K562 (cell line): Measurements from ENCODE around the gene RNF215. TPM values are rescaled to one million over a fixed set of nuclear protein-coding genes. Genes with fewer than 3 reads are reported as not detected.

ENCODE experiments used
- BCOR ChIP-seq: fragments of 450-650 bp; IDR thresholded peaks from 2 replicates; pipeline ENCODE4 v1.6.1; 2016
- BMI1 ChIP-seq: fragments of 150-350 bp; IDR thresholded peaks from 2 replicates; pipeline ENCODE4 v1.6.1; 2014; ENCODE audit warnings: low read length
- GATA2 ChIP-seq: sonication (generic); formaldehyde crosslinking; IDR thresholded peaks from 2 replicates; pipeline ENCODE4 v1.4.0; 2020; ENCODE audit warnings: mild to moderate bottlenecking, missing genetic modification reagents
- NR0B1 ChIP-seq: fragments of 450-650 bp; IDR thresholded peaks from one replicate; pipeline ENCODE4 v1.6.1; 2018; ENCODE audit warnings: mild to moderate bottlenecking, moderate library complexity; ENCODE audit not compliant: partially characterized antibody
- PHB2 ChIP-seq: fragments of 450-650 bp; IDR thresholded peaks from 2 replicates; pipeline ENCODE4 v1.6.1; 2017; ENCODE audit warnings: low read depth
- PHF8 ChIP-seq: fragments of 200-600 bp; sonication (generic); IDR thresholded peaks from 2 replicates; pipeline ENCODE4 v1.6.1; 2012; ENCODE audit warnings: mixed run types, mild to moderate bottlenecking, inconsistent platforms, low read length, moderate library complexity, borderline replicate concordance
- RBM15 ChIP-seq: fragments of 200-400 bp; formaldehyde crosslinking; IDR thresholded peaks from 2 replicates; pipeline ENCODE4 v1.6.1; 2018; ENCODE audit warnings: mild to moderate bottlenecking, low read length, moderate library complexity; ENCODE audit not compliant: insufficient read depth
- RBM25 ChIP-seq: fragments of 200-400 bp; formaldehyde crosslinking; IDR thresholded peaks from 2 replicates; pipeline ENCODE4 v1.6.1; 2018; ENCODE audit warnings: low read length, low read depth, moderate library complexity; ENCODE audit not compliant: severe bottlenecking
- SMARCE1 ChIP-seq: fragments of 450-650 bp; IDR thresholded peaks from 2 replicates; pipeline ENCODE4 v1.7.1; 2016; ENCODE audit warnings: mild to moderate bottlenecking
- TBP ChIP-seq: optimal IDR thresholded peaks from 2 replicates; pipeline ENCODE3; 2011; ENCODE audit warnings: low read depth, low read length, improper control_type of control experiment
- ZFP36 ChIP-seq: fragments of 150-350 bp; IDR thresholded peaks from 2 replicates; pipeline ENCODE4 v1.6.1; 2018; ENCODE audit warnings: low read length, low read depth; ENCODE audit not compliant: partially characterized antibody
- ZNF589 ChIP-seq: fragments of 200-800 bp; sonication (Bioruptor generic); IDR thresholded peaks from 2 replicates; pipeline ENCODE4 v1.6.1; 2016; ENCODE audit warnings: low read depth, missing genetic modification characterization, missing compliant biosample characterization
- ZNF764 ChIP-seq: fragments of 250-450 bp; sonication (Bioruptor Pico); IDR thresholded peaks from 2 replicates; pipeline ENCODE4 v1.4.0; 2020; ENCODE audit warnings: low read depth, mild to moderate bottlenecking, moderate library complexity
- ZNF79 ChIP-seq: fragments of 250-450 bp; sonication (Bioruptor Pico); IDR thresholded peaks from 2 replicates; pipeline ENCODE4 v1.4.0; 2020; ENCODE audit warnings: low read depth, mild to moderate bottlenecking, moderate library complexity
- polyA plus RNA-seq, 8 experiments: library from polyadenylated mRNA; depleted of rRNA in 4 of 8; stranded (reverse) in 5 of 8; unstranded in 3 of 8; fragments of >200 nt; fragmentation: Nextera tagmentation in 2 of 8; fragmentation: Illumina TruSeq in 1 of 8; extraction: Ambion mirVana in 2 of 8; extraction: Trizol in 1 of 8; gene quantifications; 2 replicates each; pipeline versions ENCODE4 v1.2.1 to v1.2.3, GENCODE V29; 2011 to 2014; ENCODE audit warnings: inconsistent platforms in 1 of 8, missing spikeins in 1 of 8
- total RNA-seq, 7 experiments: library from RNA; depleted of rRNA in 6 of 7; stranded (reverse); fragments of >200 nt in 6 of 7; fragmentation: Illumina TruSeq in 2 of 7; extraction: Trizol in 2 of 7; gene quantifications; 2 replicates each; pipeline versions ENCODE4 v1.2.1 to v1.2.3, GENCODE V29; 2011 to 2021; ENCODE audit warnings: low replicate concordance in 1 of 7
- TF ChIP-seq, protein P1 (sequence below), 3 experiments: IDR thresholded peaks in 2 of 3; conservative IDR thresholded peaks in 1 of 3; 2 replicates each; pipeline ENCODE4 v1.5.1; 2011 to 2012; ENCODE audit warnings: low read length in 3 of 3, mild to moderate bottlenecking in 3 of 3, control low read depth in 2 of 3, improper control_type of control experiment in 1 of 3, inconsistent platforms in 1 of 3, low read depth in 1 of 3, mixed read lengths in 1 of 3, moderate library complexity in 1 of 3; ENCODE audit not compliant: insufficient read depth in 2 of 3
- TF ChIP-seq, protein P2 (sequence below), 2 experiments: fragments of 450-650 bp in 1 of 2; IDR thresholded peaks; 2 replicates each; pipeline ENCODE4 v1.6.1; 2011 to 2017; ENCODE audit warnings: low read depth in 2 of 2, antibody characterized with exemption in 1 of 2, borderline replicate concordance in 1 of 2, low read length in 1 of 2, mild to moderate bottlenecking in 1 of 2, mixed read lengths in 1 of 2; ENCODE audit not compliant: control insufficient read depth in 1 of 2
- TF ChIP-seq, protein P3 (sequence below), 2 experiments: fragments of 150-350 bp in 1 of 2; IDR thresholded peaks; 2 replicates each; pipeline ENCODE4 v1.6.1; 2012 to 2016; ENCODE audit warnings: low read depth in 2 of 2, low read length in 2 of 2, mild to moderate bottlenecking in 1 of 2, moderate library complexity in 1 of 2

The RNF215 gene
- total and polyA plus RNA-seq, 9 of the 15 experiments (the other 6 are each of a cell fraction or from before 2014, with no cell fraction given) = 0.08 to 9.8 (median 2.7) TPM

DNA sequence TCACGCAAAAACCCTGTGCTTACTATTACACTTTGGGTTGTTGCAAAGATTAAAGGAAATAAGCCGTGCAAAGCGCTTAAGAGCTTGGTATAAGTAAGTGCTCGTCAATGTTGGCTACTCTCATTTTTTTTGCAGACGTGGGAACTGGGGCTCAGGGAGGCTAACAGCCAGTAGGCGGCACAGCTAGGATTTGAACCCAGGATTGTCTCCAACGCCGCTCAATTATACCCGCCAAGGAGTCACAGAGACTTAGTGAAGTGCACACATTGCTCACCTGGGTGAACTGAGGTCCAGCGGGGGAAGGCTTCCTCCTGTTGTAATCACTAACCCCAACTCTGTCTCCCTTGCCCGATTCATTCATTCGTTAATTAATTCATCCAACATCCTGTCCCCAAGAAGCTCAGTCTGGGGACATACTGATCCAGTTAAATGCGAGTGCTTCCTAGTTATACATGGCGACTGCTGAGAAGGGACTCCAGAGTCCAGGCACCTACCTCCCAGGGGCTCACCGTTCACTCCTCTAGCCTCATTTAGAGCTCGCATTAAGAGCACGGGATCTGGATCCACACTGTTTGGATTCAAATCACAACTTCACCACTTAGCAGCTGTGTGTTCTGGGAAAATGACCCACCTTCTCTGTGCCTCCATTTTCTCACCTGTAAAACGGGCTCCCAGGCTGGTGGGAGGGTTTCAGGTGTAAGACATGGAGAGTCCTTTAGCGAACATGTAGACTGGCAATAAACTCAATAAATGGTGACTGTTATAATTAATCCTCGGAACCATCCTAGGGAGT lies 37.5 kb upstream of the RNF215 start (continued):
- TF ChIP-seq, protein P1, sequence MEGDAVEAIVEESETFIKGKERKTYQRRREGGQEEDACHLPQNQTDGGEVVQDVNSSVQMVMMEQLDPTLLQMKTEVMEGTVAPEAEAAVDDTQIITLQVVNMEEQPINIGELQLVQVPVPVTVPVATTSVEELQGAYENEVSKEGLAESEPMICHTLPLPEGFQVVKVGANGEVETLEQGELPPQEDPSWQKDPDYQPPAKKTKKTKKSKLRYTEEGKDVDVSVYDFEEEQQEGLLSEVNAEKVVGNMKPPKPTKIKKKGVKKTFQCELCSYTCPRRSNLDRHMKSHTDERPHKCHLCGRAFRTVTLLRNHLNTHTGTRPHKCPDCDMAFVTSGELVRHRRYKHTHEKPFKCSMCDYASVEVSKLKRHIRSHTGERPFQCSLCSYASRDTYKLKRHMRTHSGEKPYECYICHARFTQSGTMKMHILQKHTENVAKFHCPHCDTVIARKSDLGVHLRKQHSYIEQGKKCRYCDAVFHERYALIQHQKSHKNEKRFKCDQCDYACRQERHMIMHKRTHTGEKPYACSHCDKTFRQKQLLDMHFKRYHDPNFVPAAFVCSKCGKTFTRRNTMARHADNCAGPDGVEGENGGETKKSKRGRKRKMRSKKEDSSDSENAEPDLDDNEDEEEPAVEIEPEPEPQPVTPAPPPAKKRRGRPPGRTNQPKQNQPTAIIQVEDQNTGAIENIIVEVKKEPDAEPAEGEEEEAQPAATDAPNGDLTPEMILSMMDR (IDR thresholded peaks at IDR 0.05 in 2 of 3, conservative IDR thresholded peaks at IDR 0.05 in 1 of 3; ENCODE audit: insufficient read depth in 2 of 3, low read depth in 1 of 3, low read length in 3 of 3) = 0 out of 6 replicates have a peak, but pooled peaks of 2 of the 3 experiments have one; percentile 3 to 5
- no peak for TF ChIP-seq ZNF764 (CRISPR knock-in tag)
- TF ChIP-seq ZNF79 = no peak
- peak; percentile 30 for TF ChIP-seq ZFP36
- TF ChIP-seq NR0B1 = no peak
- peak; percentile 68 for TF ChIP-seq RBM25
- no peak for TF ChIP-seq ZNF589 (CRISPR knock-in tag)
- TF ChIP-seq, protein P2, sequence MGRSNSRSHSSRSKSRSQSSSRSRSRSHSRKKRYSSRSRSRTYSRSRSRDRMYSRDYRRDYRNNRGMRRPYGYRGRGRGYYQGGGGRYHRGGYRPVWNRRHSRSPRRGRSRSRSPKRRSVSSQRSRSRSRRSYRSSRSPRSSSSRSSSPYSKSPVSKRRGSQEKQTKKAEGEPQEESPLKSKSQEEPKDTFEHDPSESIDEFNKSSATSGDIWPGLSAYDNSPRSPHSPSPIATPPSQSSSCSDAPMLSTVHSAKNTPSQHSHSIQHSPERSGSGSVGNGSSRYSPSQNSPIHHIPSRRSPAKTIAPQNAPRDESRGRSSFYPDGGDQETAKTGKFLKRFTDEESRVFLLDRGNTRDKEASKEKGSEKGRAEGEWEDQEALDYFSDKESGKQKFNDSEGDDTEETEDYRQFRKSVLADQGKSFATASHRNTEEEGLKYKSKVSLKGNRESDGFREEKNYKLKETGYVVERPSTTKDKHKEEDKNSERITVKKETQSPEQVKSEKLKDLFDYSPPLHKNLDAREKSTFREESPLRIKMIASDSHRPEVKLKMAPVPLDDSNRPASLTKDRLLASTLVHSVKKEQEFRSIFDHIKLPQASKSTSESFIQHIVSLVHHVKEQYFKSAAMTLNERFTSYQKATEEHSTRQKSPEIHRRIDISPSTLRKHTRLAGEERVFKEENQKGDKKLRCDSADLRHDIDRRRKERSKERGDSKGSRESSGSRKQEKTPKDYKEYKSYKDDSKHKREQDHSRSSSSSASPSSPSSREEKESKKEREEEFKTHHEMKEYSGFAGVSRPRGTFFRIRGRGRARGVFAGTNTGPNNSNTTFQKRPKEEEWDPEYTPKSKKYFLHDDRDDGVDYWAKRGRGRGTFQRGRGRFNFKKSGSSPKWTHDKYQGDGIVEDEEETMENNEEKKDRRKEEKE (IDR thresholded peaks at IDR 0.05; ENCODE audit: borderline replicate concordance in 1 of 2, control insufficient read depth in 1 of 2, low read depth in 2 of 2, low read length in 1 of 2) = no peak
- TF ChIP-seq PHB2 = no peak
- TF ChIP-seq GATA2 = no peak
- no peak for TF ChIP-seq RBM15
- no peak for TF ChIP-seq TBP
- TF ChIP-seq SMARCE1 = no peak
- TF ChIP-seq BCOR = peak; percentile 62
- TF ChIP-seq BMI1 = no peak
- TF ChIP-seq, protein P3, sequence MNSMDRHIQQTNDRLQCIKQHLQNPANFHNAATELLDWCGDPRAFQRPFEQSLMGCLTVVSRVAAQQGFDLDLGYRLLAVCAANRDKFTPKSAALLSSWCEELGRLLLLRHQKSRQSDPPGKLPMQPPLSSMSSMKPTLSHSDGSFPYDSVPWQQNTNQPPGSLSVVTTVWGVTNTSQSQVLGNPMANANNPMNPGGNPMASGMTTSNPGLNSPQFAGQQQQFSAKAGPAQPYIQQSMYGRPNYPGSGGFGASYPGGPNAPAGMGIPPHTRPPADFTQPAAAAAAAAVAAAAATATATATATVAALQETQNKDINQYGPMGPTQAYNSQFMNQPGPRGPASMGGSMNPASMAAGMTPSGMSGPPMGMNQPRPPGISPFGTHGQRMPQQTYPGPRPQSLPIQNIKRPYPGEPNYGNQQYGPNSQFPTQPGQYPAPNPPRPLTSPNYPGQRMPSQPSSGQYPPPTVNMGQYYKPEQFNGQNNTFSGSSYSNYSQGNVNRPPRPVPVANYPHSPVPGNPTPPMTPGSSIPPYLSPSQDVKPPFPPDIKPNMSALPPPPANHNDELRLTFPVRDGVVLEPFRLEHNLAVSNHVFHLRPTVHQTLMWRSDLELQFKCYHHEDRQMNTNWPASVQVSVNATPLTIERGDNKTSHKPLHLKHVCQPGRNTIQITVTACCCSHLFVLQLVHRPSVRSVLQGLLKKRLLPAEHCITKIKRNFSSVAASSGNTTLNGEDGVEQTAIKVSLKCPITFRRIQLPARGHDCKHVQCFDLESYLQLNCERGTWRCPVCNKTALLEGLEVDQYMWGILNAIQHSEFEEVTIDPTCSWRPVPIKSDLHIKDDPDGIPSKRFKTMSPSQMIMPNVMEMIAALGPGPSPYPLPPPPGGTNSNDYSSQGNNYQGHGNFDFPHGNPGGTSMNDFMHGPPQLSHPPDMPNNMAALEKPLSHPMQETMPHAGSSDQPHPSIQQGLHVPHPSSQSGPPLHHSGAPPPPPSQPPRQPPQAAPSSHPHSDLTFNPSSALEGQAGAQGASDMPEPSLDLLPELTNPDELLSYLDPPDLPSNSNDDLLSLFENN (IDR thresholded peaks at IDR 0.05; ENCODE audit: low read depth in 2 of 2, low read length in 2 of 2) = no peak
- TF ChIP-seq PHF8 = no peak
